ENCODE results near the gene EGLN3.

EGLN3 gene

DNA sequence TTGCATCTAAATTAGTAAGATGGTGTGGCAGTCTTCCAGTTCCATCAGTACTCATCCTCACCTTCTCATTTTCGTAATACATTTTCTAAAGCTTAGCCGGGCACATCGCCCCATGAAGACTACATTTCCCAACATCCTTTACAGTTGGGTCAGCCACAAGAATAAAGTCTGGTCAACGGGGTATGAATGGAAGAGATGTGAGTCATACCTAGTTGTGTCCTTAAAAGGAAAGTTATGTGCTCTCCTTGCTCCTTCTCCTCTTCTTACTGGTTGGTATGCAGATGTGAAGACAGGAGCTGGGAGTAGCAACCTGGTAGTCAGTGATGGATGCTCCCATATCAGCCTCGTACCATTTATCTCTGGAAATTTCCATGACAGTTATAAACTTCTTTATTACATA is 35.9 kb upstream of the EGLN3 start:
- Histone ChIP-seq H3K4me2 (ENCODE audit: low read depth, low read length, poor library complexity, severe bottlenecking) (no peak overlapping the region), H3K79me2 (ENCODE audit: insufficient read depth, low read length) (no peaks in the 10 kb centered on the region), H3K36me3 (ENCODE audit: low read length) (no peaks in the 10 kb centered on the region), H3K9me2 (replicated peaks; ENCODE audit: insufficient read depth, low read length) (no peaks in the 10 kb centered on the region), H3K9me3 (ENCODE audit: insufficient read depth, low read length) (no peaks in the 10 kb centered on the region), H4K20me1 (ENCODE audit: low read depth, low read length) (no peaks in the 10 kb centered on the region), H3K4me3 (ENCODE audit: insufficient read depth, low read length, poor library complexity, severe bottlenecking) (no peak overlapping the region), H3K27ac (ENCODE audit: low read depth, low read length) (no peak overlapping the region), H3K9ac (ENCODE audit: low read length) (no peak overlapping the region), H3F3A (ENCODE audit: insufficient read depth) (no peaks in the 10 kb centered on the region), H2AFZ (ENCODE audit: low read depth, low read length, severe bottlenecking) (no peak overlapping the region), H3K27me3 (ENCODE audit: low read length) (no peaks in the 10 kb centered on the region)
- TF ChIP-seq, protein P1, sequence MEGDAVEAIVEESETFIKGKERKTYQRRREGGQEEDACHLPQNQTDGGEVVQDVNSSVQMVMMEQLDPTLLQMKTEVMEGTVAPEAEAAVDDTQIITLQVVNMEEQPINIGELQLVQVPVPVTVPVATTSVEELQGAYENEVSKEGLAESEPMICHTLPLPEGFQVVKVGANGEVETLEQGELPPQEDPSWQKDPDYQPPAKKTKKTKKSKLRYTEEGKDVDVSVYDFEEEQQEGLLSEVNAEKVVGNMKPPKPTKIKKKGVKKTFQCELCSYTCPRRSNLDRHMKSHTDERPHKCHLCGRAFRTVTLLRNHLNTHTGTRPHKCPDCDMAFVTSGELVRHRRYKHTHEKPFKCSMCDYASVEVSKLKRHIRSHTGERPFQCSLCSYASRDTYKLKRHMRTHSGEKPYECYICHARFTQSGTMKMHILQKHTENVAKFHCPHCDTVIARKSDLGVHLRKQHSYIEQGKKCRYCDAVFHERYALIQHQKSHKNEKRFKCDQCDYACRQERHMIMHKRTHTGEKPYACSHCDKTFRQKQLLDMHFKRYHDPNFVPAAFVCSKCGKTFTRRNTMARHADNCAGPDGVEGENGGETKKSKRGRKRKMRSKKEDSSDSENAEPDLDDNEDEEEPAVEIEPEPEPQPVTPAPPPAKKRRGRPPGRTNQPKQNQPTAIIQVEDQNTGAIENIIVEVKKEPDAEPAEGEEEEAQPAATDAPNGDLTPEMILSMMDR (IDR thresholded peaks at IDR 0.05; ENCODE audit: insufficient read depth, low read length, poor library complexity, severe bottlenecking), result no peak
- no peak for TF ChIP-seq EZH2phosphoT487 (conservative IDR thresholded peaks at IDR 0.05; ENCODE audit: low read length)

DNA sequence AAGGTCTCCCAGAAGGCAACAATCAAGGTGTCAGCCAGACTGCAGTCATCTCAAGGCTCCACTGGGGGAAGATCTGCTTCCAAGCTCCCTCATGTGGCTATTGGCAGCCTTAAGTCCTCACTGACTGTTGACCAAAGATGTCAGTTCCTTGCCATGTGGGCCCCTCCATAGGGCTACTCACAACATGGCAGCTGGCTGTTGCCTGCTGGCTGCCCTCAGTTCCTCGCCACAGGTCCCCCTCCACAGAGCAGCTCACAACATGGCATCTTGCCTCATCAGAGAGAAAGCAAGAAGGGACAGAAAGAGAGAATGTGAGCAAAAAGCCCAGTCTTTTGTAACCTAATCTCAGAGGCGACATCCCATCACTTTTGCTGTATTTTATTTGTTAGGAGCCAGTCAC is 34.4 kb upstream of the EGLN3 start:
- Histone ChIP-seq H3K4me3 (ENCODE audit: insufficient read depth, low read length, poor library complexity, severe bottlenecking) (no peak overlapping the region), H2AFZ (ENCODE audit: low read depth, low read length, severe bottlenecking) (no peak overlapping the region), H3K79me2 (ENCODE audit: insufficient read depth, low read length) (no peaks in the 10 kb centered on the region), H3K27ac (ENCODE audit: low read depth, low read length) (no peak overlapping the region), H3K36me3 (ENCODE audit: low read length) (no peaks in the 10 kb centered on the region), H3F3A (ENCODE audit: insufficient read depth) (no peaks in the 10 kb centered on the region), H3K9me2 (replicated peaks; ENCODE audit: insufficient read depth, low read length) (no peaks in the 10 kb centered on the region), H3K27me3 (ENCODE audit: low read length) (no peaks in the 10 kb centered on the region), H3K9me3 (ENCODE audit: insufficient read depth, low read length) (no peaks in the 10 kb centered on the region), H4K20me1 (ENCODE audit: low read depth, low read length) (no peaks in the 10 kb centered on the region), H3K4me2 (ENCODE audit: low read depth, low read length, poor library complexity, severe bottlenecking) (no peak overlapping the region), H3K9ac (ENCODE audit: low read length) (no peak overlapping the region)
- no peak for TF ChIP-seq EZH2phosphoT487 (conservative IDR thresholded peaks at IDR 0.05; ENCODE audit: low read length)
- TF ChIP-seq, protein P1 (IDR thresholded peaks at IDR 0.05; ENCODE audit: insufficient read depth, low read length, poor library complexity, severe bottlenecking), result no peak

DNA sequence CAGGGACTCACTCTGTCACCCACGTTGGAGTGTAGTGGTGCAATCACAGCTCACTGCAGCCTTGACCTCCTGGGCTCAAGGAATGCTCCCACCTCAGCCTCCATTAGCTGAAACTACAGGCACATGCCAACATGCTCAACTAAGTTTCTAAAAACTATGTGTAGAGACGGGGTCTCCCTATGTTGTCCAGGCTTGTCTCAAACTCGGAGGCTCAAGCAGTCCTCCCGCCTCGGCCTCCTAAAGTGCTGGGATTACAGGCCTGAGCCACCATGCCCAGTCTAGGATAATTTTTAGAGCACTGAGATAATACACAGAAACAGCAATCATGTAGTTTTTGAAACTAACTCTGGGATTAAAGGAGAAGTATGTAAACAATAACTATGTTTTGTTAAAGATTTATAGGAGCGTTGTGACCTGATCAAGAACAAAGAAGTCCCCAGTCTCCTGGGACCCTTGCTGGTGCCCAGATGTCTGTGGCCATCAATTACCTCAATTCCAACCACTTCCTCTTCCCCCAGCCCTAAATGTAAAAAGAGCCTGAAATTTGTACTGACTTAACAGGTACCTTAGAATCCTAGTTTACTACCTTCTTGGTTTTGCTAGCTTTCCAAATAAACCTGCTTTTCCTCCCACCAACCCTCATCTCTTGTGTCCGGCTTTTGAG is 28.9 kb upstream of the EGLN3 start:
- Histone ChIP-seq H3K4me2 (ENCODE audit: low read depth, low read length, poor library complexity, severe bottlenecking) (no peak overlapping the region), H3K9ac (ENCODE audit: low read length) (no peak overlapping the region), H3K27ac (ENCODE audit: low read depth, low read length) (no peak overlapping the region), H3K9me2 (replicated peaks; ENCODE audit: insufficient read depth, low read length) (no peaks in the 10 kb centered on the region), H3K36me3 (ENCODE audit: low read length) (no peaks in the 10 kb centered on the region), H4K20me1 (ENCODE audit: low read depth, low read length) (no peaks in the 10 kb centered on the region), H3F3A (ENCODE audit: insufficient read depth) (no peaks in the 10 kb centered on the region), H3K79me2 (ENCODE audit: insufficient read depth, low read length) (no peaks in the 10 kb centered on the region), H3K9me3 (ENCODE audit: insufficient read depth, low read length) (no peaks in the 10 kb centered on the region), H3K4me3 (ENCODE audit: insufficient read depth, low read length, poor library complexity, severe bottlenecking) (no peak overlapping the region), H3K27me3 (ENCODE audit: low read length) (no peaks in the 10 kb centered on the region), H2AFZ (ENCODE audit: low read depth, low read length, severe bottlenecking) (no peak overlapping the region)
- TF ChIP-seq, protein P1 (IDR thresholded peaks at IDR 0.05; ENCODE audit: insufficient read depth, low read length, poor library complexity, severe bottlenecking), result no peak
- TF ChIP-seq EZH2phosphoT487 (conservative IDR thresholded peaks at IDR 0.05; ENCODE audit: low read length), result no peak

Data from SU-DHL-6 (cell line).